Smooth muscle cell (in vitro differentiated cells): Measurements from ENCODE around the gene UTS2R. TPM values are rescaled to one million over a fixed set of nuclear protein-coding genes. Genes with fewer than 3 reads are reported as not detected.

Experiments used
- DNase-seq: peaks from one replicate; lab custom pipeline; 2025; ENCODE audit not compliant: unreplicated experiment; lab: John Stamatoyannopoulos, UW
- H2AFZ ChIP-seq: fragments of 200-600 bp; sonication (generic); 2 replicates; pipeline ENCODE4 v1.6.0; 2016; ENCODE audit warnings: antibody characterized with exemption, low read depth, mild to moderate bottlenecking
- H3F3A ChIP-seq: fragments of 200-600 bp; sonication (generic); 2 replicates; pipeline ENCODE4 v1.6.0; 2017; ENCODE audit warnings: antibody characterized with exemption, low read depth
- H3K27ac ChIP-seq: fragments of 200-600 bp; sonication (generic); 2 replicates; pipeline ENCODE4 v1.5.1; 2016; ENCODE audit warnings: low read depth, mild to moderate bottlenecking
- H3K27me3 ChIP-seq: fragments of 200-600 bp; sonication (generic); 2 replicates; pipeline ENCODE4 v1.6.1; 2016; ENCODE audit warnings: low read depth, mild to moderate bottlenecking
- H3K36me3 ChIP-seq: fragments of 200-600 bp; sonication (generic); 2 replicates; pipeline ENCODE4 v1.5.1; 2016; ENCODE audit warnings: low read depth
- H3K4me1 ChIP-seq: fragments of 200-600 bp; sonication (generic); 2 replicates; pipeline ENCODE4 v1.5.1; 2016; ENCODE audit warnings: low read depth
- H3K4me2 ChIP-seq: fragments of 200-600 bp; sonication (generic); 2 replicates; pipeline ENCODE4 v1.6.0; 2016; ENCODE audit warnings: mild to moderate bottlenecking
- H3K4me3 ChIP-seq: fragments of 200-600 bp; sonication (generic); 2 replicates; pipeline ENCODE4 v1.5.1; 2016; ENCODE audit warnings: mild to moderate bottlenecking
- H3K79me2 ChIP-seq: fragments of 200-600 bp; sonication (generic); 2 replicates; pipeline ENCODE4 v1.6.0; 2016; ENCODE audit warnings: low read depth, mild to moderate bottlenecking
- H3K9ac ChIP-seq: fragments of 200-600 bp; sonication (generic); 2 replicates; pipeline ENCODE4 v1.6.0; 2016; ENCODE audit warnings: low read depth
- H3K9me3 ChIP-seq: fragments of 200-600 bp; sonication (generic); replicated peaks from 2 replicates; pipeline ENCODE4 v1.5.1; 2016; ENCODE audit warnings: low read depth
- H4K20me1 ChIP-seq: fragments of 200-600 bp; sonication (generic); 2 replicates; pipeline ENCODE4 v1.6.0; 2016; ENCODE audit warnings: low read depth
- WGBS: methylation state at CpG from one replicate; pipeline ENCODE4 v1.1.7; 2016; ENCODE audit warnings: low lambda C conversion rate; 5-methylcytosine and 5-hydroxymethylcytosine counted together
- polyA plus RNA-seq: library from polyadenylated mRNA; unstranded; fragments of >200 nt; fragmentation: Nextera tagmentation; extraction: Ambion mirVana; gene quantifications from 2 replicates; pipeline ENCODE4 v1.2.1, GENCODE V29; 2016
- total RNA-seq: library from RNA; depleted of rRNA; stranded (reverse); fragments of >200 nt; gene quantifications from 2 replicates; pipeline ENCODE4 v1.2.3, GENCODE V29; 2014
- TF ChIP-seq, protein P1 (sequence below): fragments of 200-600 bp; sonication (generic); IDR thresholded peaks from 2 replicates; pipeline ENCODE4 v1.5.1; 2017; ENCODE audit warnings: borderline replicate concordance, mild to moderate bottlenecking, antibody characterized with exemption; ENCODE audit not compliant: insufficient read depth, poor library complexity, severe bottlenecking

The UTS2R gene
- total and polyA plus RNA-seq, 2 experiments from 2014 or later = not detected

DNA sequence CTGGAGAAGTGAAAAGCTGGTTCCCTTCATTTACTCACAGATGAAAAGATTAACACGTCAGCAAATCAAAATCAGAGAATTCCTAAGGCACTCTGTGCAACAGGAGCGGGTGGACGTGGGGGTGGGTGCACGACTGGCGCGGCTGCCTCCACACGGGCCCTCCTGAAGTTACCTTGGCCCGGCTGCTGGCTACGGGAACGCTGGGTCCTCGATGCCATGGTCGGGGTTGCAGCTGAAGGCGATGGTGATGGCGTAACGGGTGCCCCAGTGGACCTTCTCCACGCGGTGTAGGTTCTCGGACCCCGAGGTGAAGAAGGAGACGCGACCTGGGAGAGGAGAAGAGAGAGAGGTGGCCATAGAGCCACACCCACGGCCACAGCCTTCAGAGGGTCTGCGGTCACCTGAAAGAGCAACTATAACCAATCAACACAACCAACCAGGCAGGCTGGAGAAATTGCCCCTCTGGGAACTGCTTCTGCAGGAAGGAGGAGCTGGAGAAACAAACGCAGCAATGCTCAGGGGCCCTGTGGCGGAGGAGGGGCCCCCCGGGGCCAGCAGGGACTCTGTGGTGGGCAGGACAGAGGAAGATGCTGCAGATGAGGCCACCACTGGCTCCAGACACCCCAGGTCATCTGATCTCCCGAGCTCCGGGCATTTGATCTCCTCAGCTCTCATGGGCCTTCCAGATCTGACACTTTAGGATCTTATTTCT is 20.8 kb downstream of the UTS2R start:
- TF ChIP-seq, protein P1, sequence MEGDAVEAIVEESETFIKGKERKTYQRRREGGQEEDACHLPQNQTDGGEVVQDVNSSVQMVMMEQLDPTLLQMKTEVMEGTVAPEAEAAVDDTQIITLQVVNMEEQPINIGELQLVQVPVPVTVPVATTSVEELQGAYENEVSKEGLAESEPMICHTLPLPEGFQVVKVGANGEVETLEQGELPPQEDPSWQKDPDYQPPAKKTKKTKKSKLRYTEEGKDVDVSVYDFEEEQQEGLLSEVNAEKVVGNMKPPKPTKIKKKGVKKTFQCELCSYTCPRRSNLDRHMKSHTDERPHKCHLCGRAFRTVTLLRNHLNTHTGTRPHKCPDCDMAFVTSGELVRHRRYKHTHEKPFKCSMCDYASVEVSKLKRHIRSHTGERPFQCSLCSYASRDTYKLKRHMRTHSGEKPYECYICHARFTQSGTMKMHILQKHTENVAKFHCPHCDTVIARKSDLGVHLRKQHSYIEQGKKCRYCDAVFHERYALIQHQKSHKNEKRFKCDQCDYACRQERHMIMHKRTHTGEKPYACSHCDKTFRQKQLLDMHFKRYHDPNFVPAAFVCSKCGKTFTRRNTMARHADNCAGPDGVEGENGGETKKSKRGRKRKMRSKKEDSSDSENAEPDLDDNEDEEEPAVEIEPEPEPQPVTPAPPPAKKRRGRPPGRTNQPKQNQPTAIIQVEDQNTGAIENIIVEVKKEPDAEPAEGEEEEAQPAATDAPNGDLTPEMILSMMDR = no peak
- no peak for DNase-seq
- Histone ChIP-seq H3K9me3 (no peaks in the 10 kb centered on the region), H3K4me3 (no peak overlapping the region), H3K27me3 (no peaks in the 10 kb centered on the region), H2AFZ (no peak overlapping the region), H4K20me1 (no peaks in the 10 kb centered on the region), H3K4me1 (no peaks in the 10 kb centered on the region), H3K4me2 (no peak overlapping the region), H3F3A (peaks cover 4% of the 10 kb centered on the region), H3K9ac (no peak overlapping the region), H3K79me2 (no peaks in the 10 kb centered on the region), H3K27ac (no peak overlapping the region), H3K36me3 (no peaks in the 10 kb centered on the region)
- WGBS = 93% methylated on average over 28 of the region's 28 CpGs

DNA sequence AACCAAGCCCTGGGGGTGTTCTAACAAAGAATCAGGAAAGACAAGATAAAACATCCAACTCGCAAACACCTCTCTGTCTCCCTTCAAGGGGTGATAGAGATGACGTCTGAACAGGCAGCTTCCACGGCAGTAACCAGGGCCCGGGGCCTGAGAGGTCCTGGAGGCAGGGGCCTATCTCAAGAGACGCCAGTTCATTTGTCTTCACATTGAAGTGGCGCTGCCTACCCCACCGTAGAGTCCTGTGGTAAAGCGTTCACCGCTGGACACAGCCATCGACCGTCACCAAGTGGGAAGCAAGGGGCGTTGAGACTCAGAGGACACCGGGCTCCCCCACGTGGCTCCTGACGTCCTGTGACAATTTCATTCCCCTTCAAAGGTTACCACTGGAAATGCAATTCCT is 21.4 kb downstream of the UTS2R start:
- peaks cover 4% of the 10 kb centered on the region for H3F3A ChIP-seq
- no peaks in the 10 kb centered on the region for H3K4me1 ChIP-seq
- H4K20me1 ChIP-seq = no peaks in the 10 kb centered on the region
- WGBS = 87% methylated on average over 15 of the region's 15 CpGs
- H3K36me3 ChIP-seq = no peaks in the 10 kb centered on the region
- DNase-seq = no peak
- H3K4me2 ChIP-seq = no peak overlapping the region
- TF ChIP-seq, protein P1 = no peak
- no peak overlapping the region for H3K9ac ChIP-seq
- H3K27me3 ChIP-seq = no peaks in the 10 kb centered on the region
- no peaks in the 10 kb centered on the region for H3K9me3 ChIP-seq
- no peak overlapping the region for H3K4me3 ChIP-seq
- H2AFZ ChIP-seq = no peak overlapping the region
- H3K27ac ChIP-seq = no peak overlapping the region
- H3K79me2 ChIP-seq = no peaks in the 10 kb centered on the region

DNA sequence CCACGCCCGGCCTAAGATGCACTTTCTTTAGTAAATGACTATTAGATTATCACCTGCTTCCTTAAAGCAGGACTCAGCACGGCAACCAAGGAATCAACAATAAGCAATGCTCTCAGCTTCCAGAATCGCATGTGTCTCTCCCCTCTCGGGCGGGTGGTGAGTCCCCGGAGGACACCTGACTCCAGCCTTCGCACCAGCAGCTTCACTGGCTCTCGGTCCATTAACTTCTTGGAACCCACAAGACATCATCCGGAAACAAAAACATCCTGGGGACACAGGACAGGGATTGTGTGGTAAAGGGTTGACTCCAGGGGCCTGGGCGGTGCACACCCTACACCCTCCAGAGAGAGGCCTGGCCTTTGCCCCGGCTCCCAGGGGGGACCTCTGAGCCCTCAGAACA is 22.7 kb downstream of the UTS2R start:
- Histone ChIP-seq H3K9me3 (no peaks in the 10 kb centered on the region), H4K20me1 (no peaks in the 10 kb centered on the region), H3F3A (peaks cover 4% of the 10 kb centered on the region), H3K79me2 (no peaks in the 10 kb centered on the region), H3K27ac (no peak overlapping the region), H3K27me3 (no peaks in the 10 kb centered on the region), H3K4me3 (no peak overlapping the region), H3K4me1 (no peaks in the 10 kb centered on the region), H3K4me2 (no peak overlapping the region), H3K36me3 (no peaks in the 10 kb centered on the region), H3K9ac (no peak overlapping the region), H2AFZ (no peak overlapping the region)
- TF ChIP-seq, protein P1 = no peak
- WGBS = 98% methylated on average over 12 of the region's 12 CpGs
- no peak for DNase-seq
